C4-2B (cell line): Measurements from ENCODE around the gene ZNF414.

Experiments
- H3K27ac ChIP-seq: fragments of 450-650 bp; 2 replicates; pipeline ENCODE4 v1.5.1; 2017
- ZFX ChIP-seq: fragments of 450-650 bp; IDR thresholded peaks from 2 replicates; pipeline ENCODE4 v1.6.1; 2017
- TF ChIP-seq, protein P1 (sequence below): fragments of 450-650 bp; conservative IDR thresholded peaks from 2 replicates; pipeline ENCODE4 v1.5.1; 2017; ENCODE audit warnings: mild to moderate bottlenecking

Gene ZNF414

DNA sequence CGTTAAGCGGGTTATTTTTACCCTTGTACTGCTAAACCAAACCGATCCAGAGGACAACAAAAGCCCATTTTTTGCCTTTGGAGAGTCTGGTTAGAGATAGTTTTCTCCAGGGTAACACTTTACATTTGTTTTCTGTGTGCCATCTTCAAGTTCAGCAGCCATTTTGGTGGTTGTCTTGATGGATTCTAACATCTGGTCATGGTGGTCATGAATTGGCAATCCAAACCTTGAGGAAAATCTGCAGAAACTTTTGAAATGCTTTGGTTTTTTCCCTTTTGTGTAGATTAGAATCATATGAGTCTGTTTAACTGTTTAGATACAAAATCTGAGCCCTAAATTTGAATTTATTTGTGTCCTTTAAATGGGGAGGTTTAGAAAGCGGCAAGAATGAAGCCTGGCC lies 52.6 kb downstream of the ZNF414 start:
- TF ChIP-seq, protein P1, sequence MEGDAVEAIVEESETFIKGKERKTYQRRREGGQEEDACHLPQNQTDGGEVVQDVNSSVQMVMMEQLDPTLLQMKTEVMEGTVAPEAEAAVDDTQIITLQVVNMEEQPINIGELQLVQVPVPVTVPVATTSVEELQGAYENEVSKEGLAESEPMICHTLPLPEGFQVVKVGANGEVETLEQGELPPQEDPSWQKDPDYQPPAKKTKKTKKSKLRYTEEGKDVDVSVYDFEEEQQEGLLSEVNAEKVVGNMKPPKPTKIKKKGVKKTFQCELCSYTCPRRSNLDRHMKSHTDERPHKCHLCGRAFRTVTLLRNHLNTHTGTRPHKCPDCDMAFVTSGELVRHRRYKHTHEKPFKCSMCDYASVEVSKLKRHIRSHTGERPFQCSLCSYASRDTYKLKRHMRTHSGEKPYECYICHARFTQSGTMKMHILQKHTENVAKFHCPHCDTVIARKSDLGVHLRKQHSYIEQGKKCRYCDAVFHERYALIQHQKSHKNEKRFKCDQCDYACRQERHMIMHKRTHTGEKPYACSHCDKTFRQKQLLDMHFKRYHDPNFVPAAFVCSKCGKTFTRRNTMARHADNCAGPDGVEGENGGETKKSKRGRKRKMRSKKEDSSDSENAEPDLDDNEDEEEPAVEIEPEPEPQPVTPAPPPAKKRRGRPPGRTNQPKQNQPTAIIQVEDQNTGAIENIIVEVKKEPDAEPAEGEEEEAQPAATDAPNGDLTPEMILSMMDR: no peak
- no peak for TF ChIP-seq ZFX
- H3K27ac ChIP-seq: no peak overlapping the region

DNA sequence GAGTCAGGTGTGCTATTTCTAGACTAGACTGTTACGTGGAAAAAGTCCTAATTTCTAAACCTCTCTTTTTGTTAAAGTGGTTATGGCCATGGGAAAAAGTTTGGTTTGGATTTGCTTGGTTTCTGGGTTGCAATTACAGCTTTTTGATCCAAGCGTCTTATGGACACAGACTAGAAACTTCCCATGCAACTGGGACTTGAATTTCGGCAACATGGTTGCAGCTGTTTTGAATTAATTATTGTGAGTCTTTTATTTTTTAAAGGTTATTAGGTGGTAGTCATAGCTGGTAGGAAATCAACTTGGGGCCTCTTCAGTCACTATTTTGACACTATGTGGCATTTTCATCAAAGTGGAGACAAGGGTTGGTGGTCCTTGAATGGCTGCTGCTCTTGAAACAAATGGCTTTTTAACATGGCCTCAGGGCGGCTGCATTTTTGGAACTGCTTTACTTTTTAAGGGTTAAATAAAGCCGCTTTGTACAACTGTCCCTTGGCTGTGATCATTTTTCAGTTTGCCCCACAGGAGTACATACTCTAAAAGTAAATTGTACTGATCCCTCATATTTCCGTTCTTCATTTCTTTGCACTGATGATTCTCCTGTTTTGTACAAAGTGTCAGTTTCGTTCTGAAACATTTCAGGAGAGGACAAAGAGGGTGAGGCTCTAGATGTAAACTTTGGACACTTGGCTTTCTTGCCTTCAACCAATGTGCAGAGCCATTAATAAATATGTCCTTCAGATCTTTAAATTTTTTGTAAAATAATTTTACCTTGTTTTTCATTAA lies 53.3 kb downstream of the ZNF414 start:
- no peak for TF ChIP-seq ZFX
- TF ChIP-seq, protein P1: no peak
- no peak overlapping the region for H3K27ac ChIP-seq
